Measurements from ENCODE around the gene ZNF783.
A peak's percentile ranks its signal among the peaks of the same experiment; 100 is the strongest.
"Not testable (repeated sequence)": the region's sequence is repeated elsewhere in the genome, so short reads cannot be mapped to it uniquely, and the experiment has no call there.

Gene ZNF783

GRCh38 chr7:149241696-149242095 is 20.3 kb upstream of the ZNF783 start:
- DNase-seq: no peak

GRCh38 chr7:149245244-149245643 is 16.8 kb upstream of the ZNF783 start:
- peak; percentile 76 for DNase-seq

DNA sequence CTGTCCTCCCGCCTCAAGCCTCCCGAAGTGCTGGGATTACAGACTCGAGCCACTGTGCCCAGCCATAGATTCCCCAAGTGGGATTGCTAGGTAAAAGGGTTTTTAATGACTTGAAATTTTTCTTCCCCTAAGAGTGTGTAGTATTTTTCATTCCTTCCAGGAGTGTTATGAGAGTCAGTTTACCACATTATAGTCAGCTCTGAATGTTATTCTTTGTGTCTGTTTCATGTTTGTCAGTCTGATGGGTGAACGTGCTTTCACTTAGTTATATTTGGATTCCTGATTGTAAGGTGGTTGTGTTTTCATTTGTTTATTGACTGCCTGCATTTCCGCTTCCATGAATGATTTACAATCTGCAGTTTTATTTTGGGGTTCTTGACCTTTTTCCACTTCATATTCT is 16.3 kb upstream of the ZNF783 start:
- DNase-seq: no peak

DNA sequence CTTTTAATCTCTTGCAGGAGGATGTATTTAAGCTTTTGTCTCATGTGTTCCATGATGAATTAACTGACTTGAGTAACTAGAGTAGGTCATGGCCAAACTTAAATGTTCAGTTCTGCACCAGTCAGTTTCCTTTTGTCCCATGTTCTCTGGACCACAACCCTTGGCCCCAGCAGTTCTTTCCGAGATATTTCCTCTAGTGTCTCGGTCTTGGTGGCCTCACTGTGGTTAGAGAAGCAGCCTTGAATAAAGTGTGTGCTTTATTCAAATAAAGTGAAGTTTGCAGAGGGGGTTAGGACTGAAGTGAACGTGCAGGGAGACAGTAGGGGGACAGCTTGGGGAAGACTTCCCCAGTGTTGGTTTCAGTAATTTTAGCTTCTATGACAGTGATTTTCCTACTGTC is 13.2 kb upstream of the ZNF783 start:
- peak; percentile 68 for DNase-seq

- DNase-seq: not testable (repeated sequence)
Observed at GRCh38 chr7:149250151-149250550, 11.8 kb upstream of the ZNF783 start.

- DNase-seq: not testable (repeated sequence)
Observed at GRCh38 chr7:149251518-149251917, 10.5 kb upstream of the ZNF783 start.

DNA sequence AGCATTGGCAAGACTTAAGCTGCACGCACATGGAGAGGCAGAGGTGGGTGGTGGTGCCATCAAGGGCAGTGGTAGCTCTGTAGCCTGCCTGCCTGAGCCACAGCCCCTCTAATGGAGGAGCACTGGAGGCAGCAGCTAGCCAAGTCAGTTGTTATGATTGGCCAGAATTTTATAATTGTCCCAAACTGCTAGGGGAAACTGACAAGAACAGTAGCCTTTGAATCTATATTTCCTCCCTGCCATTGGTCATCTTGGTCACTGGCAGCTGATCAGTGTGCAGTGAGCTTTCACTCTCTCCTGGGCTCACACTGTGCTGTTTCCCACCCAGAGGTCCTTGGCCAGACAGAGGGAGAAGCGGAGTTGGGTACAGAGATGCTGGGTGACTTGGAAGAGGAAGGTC is 9.6 kb upstream of the ZNF783 start:
- no peak for DNase-seq

- no peak for DNase-seq
Observed at GRCh38 chr7:149253665-149254064, 8.3 kb upstream of the ZNF783 start.

- no peak for DNase-seq
Observed at GRCh38 chr7:149254181-149254858, 7.7 kb upstream of the ZNF783 start.

DNA sequence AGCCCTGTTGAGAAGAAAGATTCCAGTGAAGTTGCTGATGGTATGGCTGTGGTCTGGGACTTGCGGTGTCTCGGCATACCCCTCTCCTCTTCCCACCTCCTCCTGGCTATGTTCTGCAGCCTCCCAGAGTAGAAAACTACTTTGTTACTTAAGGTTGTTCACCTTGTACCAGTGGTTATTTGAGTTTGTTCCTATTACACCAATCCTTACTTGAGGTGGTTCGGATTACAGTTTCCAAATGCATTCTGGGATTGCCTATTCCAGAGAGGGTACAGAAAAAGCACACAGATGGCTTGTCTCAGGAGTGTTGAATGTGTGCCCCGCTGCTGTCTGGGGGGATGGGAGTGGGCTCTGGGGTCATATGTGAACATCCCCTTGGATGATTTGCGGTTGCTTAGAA is 6.8 kb upstream of the ZNF783 start:
- DNase-seq: no peak

DNA sequence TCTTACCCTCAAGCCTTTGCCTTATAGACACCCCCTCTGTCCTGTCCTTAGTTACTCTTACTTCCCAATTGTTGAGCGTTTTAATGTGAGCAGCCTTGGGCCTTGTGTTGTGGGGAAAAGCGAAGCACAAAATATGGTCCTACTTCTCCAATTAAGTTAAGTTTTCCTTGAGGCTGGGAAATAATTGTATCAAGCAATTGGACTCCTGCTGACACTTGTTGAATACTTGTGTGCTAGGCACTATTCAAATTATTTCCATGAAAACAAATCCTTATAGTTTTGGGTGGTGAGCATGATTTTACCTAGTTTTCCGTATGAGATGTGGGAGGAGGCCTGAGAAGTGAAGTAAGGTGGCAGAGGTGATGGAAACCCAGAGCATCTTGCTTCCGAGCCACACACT is 5.4 kb upstream of the ZNF783 start:
- DNase-seq: no peak

DNA sequence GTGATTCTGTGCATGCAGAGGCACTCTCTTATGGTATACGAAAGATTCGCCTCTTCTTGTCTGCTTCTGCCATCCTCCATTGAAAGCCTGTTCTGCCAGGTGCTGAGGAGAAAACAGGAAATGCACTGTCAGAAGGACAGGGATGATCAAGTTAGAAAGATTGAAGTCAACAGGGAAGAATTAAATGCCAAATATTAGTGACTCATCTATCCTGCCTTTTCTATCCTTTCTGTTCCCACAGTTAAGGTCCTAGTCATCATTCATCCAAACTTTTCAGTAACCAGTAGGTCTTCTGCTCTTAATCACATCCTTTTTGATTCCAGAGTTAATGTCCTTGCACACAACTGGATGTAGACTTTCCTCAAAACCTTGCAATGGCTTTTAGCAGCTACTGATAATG is 4.8 kb upstream of the ZNF783 start:
- no peak for DNase-seq

- DNase-seq: peak; percentile 46
Observed at GRCh38 chr7:149261316-149261828, 624 bp upstream of the ZNF783 start.

DNA sequence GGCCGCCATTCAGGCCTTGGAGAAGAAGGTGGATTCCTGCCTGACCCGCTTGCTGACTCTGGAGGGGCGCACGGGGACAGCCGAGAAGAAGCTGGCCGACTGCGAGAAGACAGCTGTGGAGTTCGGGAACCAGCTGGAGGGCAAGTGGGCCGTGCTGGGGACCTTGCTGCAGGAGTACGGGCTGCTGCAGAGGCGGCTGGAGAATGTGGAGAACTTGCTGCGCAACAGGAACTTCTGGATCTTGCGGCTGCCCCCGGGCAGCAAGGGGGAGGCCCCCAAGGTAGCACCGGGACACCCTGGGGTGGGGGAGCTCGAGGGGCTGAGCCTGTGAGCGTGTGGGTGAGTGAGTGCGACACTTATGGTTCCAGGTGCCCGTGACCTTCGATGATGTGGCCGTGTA is 4.5 kb downstream of the ZNF783 start:
- no peak for DNase-seq

DNA sequence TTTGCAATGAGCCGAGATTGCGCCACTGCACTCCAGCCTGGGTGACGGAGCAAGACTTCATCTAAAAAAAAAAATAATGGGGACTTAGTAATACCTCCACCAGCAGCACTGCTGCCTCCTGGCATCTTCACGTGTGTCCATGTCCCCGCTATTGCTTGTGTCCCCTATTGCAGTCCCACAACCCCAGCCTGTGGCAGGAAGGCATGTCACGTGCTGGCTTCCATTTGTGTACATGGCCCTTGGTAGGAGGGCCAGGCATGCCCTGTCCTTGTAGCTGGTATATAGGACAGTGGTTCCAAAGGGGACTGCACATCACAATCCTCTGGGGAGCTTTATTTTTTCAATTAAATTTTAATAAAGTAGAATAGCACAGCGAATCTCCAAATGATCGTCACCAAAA is 5.7 kb downstream of the ZNF783 start:
- DNase-seq: no peak

DNA sequence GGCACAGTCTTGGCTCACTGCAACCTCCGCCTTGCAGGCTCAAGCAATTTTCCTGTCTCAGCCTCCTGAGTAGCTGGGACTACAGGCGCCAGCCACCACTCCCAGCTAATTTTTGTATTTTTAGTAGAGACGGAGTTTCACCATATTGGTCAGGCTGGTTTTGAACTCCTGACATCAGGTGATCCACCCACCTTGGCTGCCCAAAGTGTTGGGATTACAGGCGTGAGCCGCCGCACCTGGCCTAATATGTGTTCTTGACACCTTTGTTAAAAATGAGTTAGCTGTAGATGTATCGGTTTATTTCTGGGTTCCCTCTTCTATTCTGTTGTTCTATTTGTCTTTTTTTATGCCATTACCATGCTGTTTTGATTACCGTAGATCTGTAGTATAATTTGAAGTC is 12.4 kb downstream of the ZNF783 start:
- DNase-seq: not testable (repeated sequence)

DNA sequence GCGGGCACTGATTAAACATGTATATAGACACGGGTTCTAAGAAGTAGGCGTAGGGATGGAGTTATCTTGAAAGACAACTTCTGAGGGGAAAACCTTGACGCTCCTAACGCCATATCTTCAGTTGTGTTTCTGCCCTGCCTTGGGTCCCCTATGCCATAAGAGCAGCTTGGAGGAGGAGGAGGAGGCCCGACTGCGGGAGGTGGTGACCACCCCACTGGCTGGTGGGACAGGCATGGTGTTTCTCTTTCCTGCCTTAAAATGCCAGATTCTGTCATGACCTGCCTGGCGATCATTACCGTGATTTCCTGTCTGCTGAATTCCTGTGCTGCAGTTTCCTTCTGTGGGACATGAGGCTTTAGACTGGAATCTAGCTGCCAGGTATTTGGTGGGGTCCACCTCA is 15.9 kb downstream of the ZNF783 start:
- DNase-seq: no peak

- no peak for DNase-seq
Observed at GRCh38 chr7:149278396-149278795, 16.4 kb downstream of the ZNF783 start.

- no peak for DNase-seq
Observed at GRCh38 chr7:149279111-149279743, 17.2 kb downstream of the ZNF783 start.

GRCh38 chr7:149280151-149280550 is 18.2 kb downstream of the ZNF783 start:
- no peak for DNase-seq

DNA sequence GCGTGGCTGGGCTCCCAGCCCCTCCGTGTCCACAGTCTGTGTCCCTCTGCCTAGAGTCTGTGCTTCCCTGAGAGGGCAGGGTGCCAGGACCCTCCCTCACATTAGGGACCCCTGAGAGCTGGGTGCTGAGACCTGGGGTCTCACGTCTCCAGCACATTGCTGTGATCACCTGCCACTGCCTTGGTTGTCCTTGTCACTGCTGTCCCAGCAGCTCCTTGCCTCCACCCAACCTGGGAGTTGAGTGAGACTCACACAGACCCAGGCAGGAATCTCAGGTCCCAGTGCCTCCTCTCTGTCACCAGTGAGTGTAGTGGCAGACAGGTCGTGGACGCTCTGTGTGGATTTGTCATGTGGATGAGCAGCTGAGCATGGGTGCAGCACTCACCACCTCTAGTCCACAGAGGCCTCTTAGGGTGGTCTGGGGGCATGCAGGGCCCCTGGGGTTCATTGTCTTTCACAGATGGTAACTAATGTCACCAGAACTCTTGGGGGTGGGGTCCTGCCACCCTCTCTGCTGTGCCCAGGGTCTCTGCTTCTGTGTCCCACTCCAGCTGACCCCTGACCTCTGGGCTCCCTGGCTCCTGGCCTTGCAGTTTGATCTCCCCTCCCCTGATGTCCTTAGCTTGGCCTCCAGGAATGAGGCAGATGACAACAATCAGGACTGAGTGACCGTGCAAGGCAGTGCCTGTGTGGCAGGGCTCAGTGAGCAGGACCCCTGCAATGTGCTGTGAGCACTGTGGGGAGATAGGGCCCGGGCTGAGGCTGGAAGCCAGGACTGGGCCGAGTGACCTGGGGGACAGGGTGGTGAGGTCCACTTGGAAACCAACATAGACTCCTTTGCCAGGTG is 18.9 kb downstream of the ZNF783 start:
- no peak for DNase-seq

- no peak for DNase-seq
Observed at GRCh38 chr7:149281508-149282330, 19.7 kb downstream of the ZNF783 start.

GRCh38 chr7:149282331-149282655 is 20.3 kb downstream of the ZNF783 start:
- DNase-seq: no peak

Data from stimulated activated CD4-positive, alpha-beta T cell treated with anti-CD3 and anti-CD28 coated beads, Interleukin-15, amount 100 ng/mL, for 24 hours (primary cell).